ENCODE data around the gene FSHR.

The FSHR gene

GRCh38 chr2:48914477-48915089, 239.7 kb downstream of the FSHR start:
- no peak for DNase-seq (ENCODE audit: low read depth in 2 of 2)
